K562 (cell line): ENCODE results near the gene MAP1LC3B2. TPM values are rescaled to one million over a fixed set of nuclear protein-coding genes. Genes with fewer than 3 reads are reported as not detected.

Source experiments
- ARID3A ChIP-seq: IDR thresholded peaks from 2 replicates; pipeline ENCODE4 v1.6.1; 2012; ENCODE audit warnings: low read depth, low read length, improper control_type of control experiment, borderline replicate concordance
- CCNT2 ChIP-seq: IDR thresholded peaks from 2 replicates; pipeline ENCODE4 v1.6.1; 2011; ENCODE audit warnings: borderline replicate concordance, low read depth, mild to moderate bottlenecking, moderate library complexity, mixed read lengths, low read length; ENCODE audit not compliant: insufficient read length; ENCODE audit errors: extremely low read depth
- CHCHD3 ChIP-seq: fragments of 250-450 bp; sonication (Bioruptor Pico); IDR thresholded peaks from 2 replicates; pipeline ENCODE4 v2.1.2; 2022; ENCODE audit warnings: mild to moderate bottlenecking
- ETS1 ChIP-seq: conservative IDR thresholded peaks from 2 replicates; pipeline ENCODE4 v1.6.1; 2011; ENCODE audit warnings: low read depth, mild to moderate bottlenecking, low read length; ENCODE audit not compliant: control insufficient read depth
- KAT7 ChIP-seq: sonication (generic); formaldehyde crosslinking; IDR thresholded peaks from 2 replicates; pipeline ENCODE4 v1.8.0; 2022; ENCODE audit warnings: missing genetic modification reagents, mild to moderate bottlenecking, borderline replicate concordance
- MBD2 ChIP-seq: sonication (generic); IDR thresholded peaks from 2 replicates; pipeline ENCODE4 v1.6.1; 2016; ENCODE audit warnings: low read depth, borderline replicate concordance
- MTA1 ChIP-seq: fragments of 450-650 bp; IDR thresholded peaks from 2 replicates; pipeline ENCODE4 v1.6.1; 2017; ENCODE audit warnings: borderline replicate concordance
- NR2C2 ChIP-seq, 2 experiments: fragments of 200-800 bp in 1 of 2; sonication (Bioruptor generic) in 1 of 2; sonication (generic) in 1 of 2; formaldehyde crosslinking in 1 of 2; IDR thresholded peaks; 2 replicates each; pipeline versions ENCODE4 v1.6.1 to v1.8.0; 2016 to 2022; ENCODE audit warnings: mild to moderate bottlenecking in 1 of 2, missing compliant biosample characterization in 1 of 2, missing genetic modification characterization in 1 of 2, missing genetic modification reagents in 1 of 2
- RBM22 ChIP-seq: fragments of 200-400 bp; formaldehyde crosslinking; IDR thresholded peaks from 2 replicates; pipeline ENCODE4 v1.6.1; 2018; ENCODE audit warnings: low read length, low read depth; ENCODE audit not compliant: poor library complexity, severe bottlenecking
- ZNF280B ChIP-seq: fragments of 250-450 bp; sonication (Bioruptor Pico); IDR thresholded peaks from 2 replicates; pipeline ENCODE4 v1.5.1; 2021; ENCODE audit warnings: mild to moderate bottlenecking
- ZNF444 ChIP-seq: fragments of 250-450 bp; sonication (Bioruptor Pico); IDR thresholded peaks from 2 replicates; pipeline ENCODE4 v1.4.0; 2020; ENCODE audit warnings: mild to moderate bottlenecking, moderate library complexity
- ZNF695 ChIP-seq: fragments of 450-650 bp; formaldehyde crosslinking; IDR thresholded peaks from 2 replicates; pipeline ENCODE4 v1.4.0; 2020; ENCODE audit warnings: mild to moderate bottlenecking, moderate library complexity
- polyA plus RNA-seq, 8 experiments: library from polyadenylated mRNA; depleted of rRNA in 4 of 8; stranded (reverse) in 5 of 8; unstranded in 3 of 8; fragments of >200 nt; fragmentation: Nextera tagmentation in 2 of 8; fragmentation: Illumina TruSeq in 1 of 8; extraction: Ambion mirVana in 2 of 8; extraction: Trizol in 1 of 8; gene quantifications; 2 replicates each; pipeline versions ENCODE4 v1.2.1 to v1.2.3, GENCODE V29; 2011 to 2014; ENCODE audit warnings: inconsistent platforms in 1 of 8, missing spikeins in 1 of 8
- total RNA-seq, 7 experiments: library from RNA; depleted of rRNA in 6 of 7; stranded (reverse); fragments of >200 nt in 6 of 7; fragmentation: Illumina TruSeq in 2 of 7; extraction: Trizol in 2 of 7; gene quantifications; 2 replicates each; pipeline versions ENCODE4 v1.2.1 to v1.2.3, GENCODE V29; 2011 to 2021; ENCODE audit warnings: low replicate concordance in 1 of 7
- TF ChIP-seq, protein P1 (sequence below): fragments of 450-650 bp; IDR thresholded peaks from 2 replicates; pipeline ENCODE4 v1.6.1; 2016; ENCODE audit warnings: mild to moderate bottlenecking
- TF ChIP-seq, protein P2 (sequence below): fragments of 250-450 bp; sonication (Bioruptor Pico); IDR thresholded peaks from 2 replicates; pipeline ENCODE4 v1.5.0; 2021; ENCODE audit warnings: mild to moderate bottlenecking, moderate library complexity

MAP1LC3B2 gene
- total and polyA plus RNA-seq, 9 of the 15 experiments (the other 6 are each of a cell fraction or from before 2014, with no cell fraction given): 0.53 to 2.8 (median 0.76) TPM; not detected in 2

DNA sequence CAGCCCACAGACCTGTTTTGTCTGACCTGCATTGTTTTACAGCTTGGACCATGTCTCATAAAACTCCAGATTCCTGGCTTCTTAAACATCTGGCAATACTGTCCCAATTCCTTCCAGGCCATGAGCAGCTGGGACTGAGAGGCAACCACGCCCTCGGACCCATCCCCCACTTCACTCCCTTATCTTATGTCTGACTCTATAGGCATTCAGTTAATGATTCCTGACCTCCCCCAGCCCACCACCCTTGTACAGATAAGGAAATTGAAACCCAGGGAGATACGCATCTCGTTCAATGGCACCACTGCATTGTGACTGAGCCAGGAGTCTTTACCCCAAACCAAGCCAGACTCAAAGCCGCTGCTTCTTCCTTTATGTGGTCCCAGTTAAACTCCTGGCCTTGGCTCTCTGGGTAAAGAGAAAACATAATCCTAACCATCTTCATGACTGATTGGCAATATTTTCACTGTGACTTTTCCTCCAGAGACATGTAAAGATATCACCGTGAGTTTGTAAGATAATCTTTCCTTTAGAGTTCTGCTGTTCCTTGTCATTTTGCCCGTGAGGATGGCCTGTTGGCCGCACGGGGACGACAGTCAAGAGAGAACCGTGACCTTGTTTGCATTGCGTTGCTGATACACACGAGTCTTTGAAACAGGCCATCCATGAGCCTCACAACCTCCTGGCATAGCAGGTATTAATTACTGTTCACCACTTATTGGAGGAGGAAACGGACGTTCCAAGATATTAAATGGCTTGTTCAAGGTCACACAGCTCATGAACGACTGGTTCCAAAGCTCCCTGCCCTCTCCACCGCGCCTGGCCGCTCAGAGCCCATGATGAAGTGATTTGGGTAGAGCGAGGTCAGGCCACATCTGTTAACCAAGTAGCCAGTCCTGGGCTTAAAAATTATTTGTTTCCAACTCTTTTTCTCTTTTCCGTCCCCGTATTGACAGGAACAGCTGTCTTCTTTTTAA lies 39.4 kb downstream of the MAP1LC3B2 start (continued):
- no peak for TF ChIP-seq ZNF280B (CRISPR knock-in tag)
- TF ChIP-seq CCNT2: peak; percentile 77
- TF ChIP-seq, protein P1, sequence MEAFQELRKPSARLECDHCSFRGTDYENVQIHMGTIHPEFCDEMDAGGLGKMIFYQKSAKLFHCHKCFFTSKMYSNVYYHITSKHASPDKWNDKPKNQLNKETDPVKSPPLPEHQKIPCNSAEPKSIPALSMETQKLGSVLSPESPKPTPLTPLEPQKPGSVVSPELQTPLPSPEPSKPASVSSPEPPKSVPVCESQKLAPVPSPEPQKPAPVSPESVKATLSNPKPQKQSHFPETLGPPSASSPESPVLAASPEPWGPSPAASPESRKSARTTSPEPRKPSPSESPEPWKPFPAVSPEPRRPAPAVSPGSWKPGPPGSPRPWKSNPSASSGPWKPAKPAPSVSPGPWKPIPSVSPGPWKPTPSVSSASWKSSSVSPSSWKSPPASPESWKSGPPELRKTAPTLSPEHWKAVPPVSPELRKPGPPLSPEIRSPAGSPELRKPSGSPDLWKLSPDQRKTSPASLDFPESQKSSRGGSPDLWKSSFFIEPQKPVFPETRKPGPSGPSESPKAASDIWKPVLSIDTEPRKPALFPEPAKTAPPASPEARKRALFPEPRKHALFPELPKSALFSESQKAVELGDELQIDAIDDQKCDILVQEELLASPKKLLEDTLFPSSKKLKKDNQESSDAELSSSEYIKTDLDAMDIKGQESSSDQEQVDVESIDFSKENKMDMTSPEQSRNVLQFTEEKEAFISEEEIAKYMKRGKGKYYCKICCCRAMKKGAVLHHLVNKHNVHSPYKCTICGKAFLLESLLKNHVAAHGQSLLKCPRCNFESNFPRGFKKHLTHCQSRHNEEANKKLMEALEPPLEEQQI: no peak
- TF ChIP-seq RBM22: no peak
- TF ChIP-seq ETS1: no peak
- no peak for TF ChIP-seq NR2C2 (CRISPR knock-in tag; IDR thresholded peaks at IDR 0.05)
- peak; percentile 68; the same call in 1 of the 2 replicates for TF ChIP-seq NR2C2 (tag; IDR thresholded peaks at IDR 0.05)
- TF ChIP-seq MBD2: no peak
- TF ChIP-seq, protein P2, sequence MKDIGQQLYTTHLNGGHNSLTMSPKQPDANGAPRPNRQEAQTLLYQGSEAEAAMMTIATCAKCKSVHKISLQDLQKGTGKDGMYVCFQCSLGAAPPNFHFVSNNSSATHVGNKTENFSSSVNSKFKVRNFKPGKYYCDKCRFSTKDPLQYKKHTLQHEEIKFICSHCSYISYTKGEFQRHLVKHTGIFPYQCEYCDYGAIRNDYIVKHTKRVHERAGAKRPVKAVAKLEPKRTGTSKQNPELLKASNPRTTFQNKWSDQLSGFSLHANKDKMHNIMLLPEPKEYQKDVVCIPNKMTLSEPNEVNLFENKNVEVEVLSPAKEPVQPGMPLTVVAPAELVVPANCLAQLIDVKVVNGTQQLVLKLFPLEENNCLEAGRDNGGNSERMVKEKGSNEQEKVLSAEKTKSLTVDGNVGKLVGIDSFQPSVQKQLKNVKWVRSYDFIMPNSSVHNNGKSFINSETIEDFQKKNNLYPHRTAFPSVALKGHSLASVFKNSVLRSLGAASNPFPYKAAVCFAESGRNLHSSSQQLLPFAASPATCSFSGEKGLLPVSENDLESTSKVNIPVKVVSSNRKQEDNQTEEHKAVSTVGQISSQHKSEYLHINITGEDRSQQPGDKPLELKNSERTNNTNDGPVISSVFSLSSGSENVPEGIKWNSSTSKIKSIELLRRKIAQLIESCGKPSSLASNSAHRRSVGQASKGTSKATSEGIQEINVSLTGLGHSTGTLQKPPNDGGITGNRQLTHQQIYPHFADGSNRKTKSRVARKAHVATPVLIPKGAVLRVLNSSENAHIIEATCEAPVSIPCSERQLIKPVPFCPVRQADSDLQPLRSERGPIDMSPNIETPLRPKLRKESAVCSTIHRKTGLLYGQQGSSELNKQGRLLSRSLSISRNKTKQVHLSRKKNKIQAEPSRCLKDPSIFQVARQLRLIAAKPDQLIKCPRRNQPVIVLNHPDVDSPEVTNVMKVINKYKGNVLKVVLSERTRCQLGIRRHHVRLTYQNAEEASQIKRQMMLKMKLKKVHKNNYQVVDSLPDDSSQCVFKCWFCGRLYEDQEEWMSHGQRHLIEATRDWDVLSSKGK (CRISPR knock-in tag): no peak
- no peak; the same call in 1 of the 2 replicates for TF ChIP-seq KAT7 (CRISPR knock-in tag)
- TF ChIP-seq CHCHD3 (CRISPR knock-in tag): no peak
- TF ChIP-seq MTA1: peak; percentile 85
- peak; percentile 88; the same call in 1 of the 2 replicates for TF ChIP-seq ARID3A
- TF ChIP-seq ZNF444 (CRISPR knock-in tag): no peak
- no peak for TF ChIP-seq ZNF695
